Astrocyte (in vitro differentiated cells and primary cell): ENCODE measurements around the gene AHDC1.
"Not testable (repeated sequence)": the region's sequence is repeated elsewhere in the genome, so short reads cannot be mapped to it uniquely, and the experiment has no call there.

Experiments used
- CTCF ChIP-seq: IDR thresholded peaks from 2 replicates; pipeline ENCODE4 v1.5.1; 2011; ENCODE audit warnings: low read depth, mild to moderate bottlenecking, inconsistent platforms, low read length, moderate library complexity; ENCODE audit not compliant: insufficient read depth
- EZH2 ChIP-seq: IDR thresholded peaks from 2 replicates; pipeline ENCODE4 v1.6.1; 2012; ENCODE audit warnings: mild to moderate bottlenecking, low read length, inconsistent platforms; ENCODE audit not compliant: insufficient read depth

DNA sequence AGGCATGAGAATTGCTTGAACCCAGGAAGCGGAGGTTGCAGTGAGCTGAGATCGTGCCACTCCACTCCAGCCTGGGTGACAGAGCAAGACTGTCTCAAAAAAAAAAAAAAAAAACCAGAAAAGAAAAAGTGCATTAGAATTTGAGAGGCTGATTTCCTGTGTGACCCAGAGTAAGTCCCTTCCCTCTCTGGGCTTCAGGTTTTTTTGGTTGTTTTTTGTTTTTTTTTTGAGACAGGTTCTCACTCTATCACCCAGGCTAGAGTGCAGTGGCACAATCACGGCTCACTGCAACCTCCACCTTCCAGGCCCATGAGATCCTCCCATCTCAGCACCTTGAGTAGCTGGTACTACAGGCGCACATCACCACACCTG is 65.7 kb downstream of the AHDC1 start:
- not testable (repeated sequence) for TF ChIP-seq CTCF, EZH2
